ENCODE measurements around the gene NECTIN2.

- TF ChIP-seq CTCF (IDR thresholded peaks at IDR 0.05), result no peak
- no peak for TF ChIP-seq POLR2A (IDR thresholded peaks at IDR 0.05)
These were observed 35.6 kb upstream of the NECTIN2 start for GRCh38 chr19:44810234-44811121.
